CD4-positive, alpha-beta T cell treated with Interleukin-15 for 4 hours (primary cell): ENCODE data around the gene PI4KA.
"Not testable (repeated sequence)": the region's sequence is repeated elsewhere in the genome, so short reads cannot be mapped to it uniquely, and the experiment has no call there.

Source experiments
- DNase-seq: peaks from one replicate; pipeline ENCODE4 v3.0.0-alpha.2; 2020; ENCODE audit warnings: low spot score

Gene PI4KA

DNA sequence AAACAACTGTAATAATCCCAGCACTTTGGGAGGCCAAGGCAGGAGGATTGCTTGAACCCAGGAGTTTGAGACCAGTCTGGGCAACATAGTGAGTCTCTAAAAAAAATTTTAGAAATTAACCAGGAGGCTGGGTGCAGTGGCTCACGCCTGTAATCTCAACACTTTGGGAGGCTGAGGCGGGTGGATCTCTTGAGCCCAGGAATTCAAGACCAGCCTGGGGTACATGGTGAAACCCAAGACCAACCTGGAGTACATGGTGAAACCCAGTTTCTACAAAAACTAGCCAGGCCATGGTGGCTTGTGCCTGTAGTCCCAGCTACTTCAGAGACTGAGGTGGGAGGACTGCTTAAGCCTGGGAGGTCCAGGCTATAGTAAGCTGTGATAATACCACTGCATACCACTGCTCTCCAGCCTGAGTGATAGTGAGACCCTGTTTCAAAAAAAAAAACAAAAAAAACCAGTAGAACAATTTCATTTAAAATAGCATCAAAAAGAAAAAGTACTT lies 11.2 kb downstream of the PI4KA start:
- no peak for DNase-seq

DNA sequence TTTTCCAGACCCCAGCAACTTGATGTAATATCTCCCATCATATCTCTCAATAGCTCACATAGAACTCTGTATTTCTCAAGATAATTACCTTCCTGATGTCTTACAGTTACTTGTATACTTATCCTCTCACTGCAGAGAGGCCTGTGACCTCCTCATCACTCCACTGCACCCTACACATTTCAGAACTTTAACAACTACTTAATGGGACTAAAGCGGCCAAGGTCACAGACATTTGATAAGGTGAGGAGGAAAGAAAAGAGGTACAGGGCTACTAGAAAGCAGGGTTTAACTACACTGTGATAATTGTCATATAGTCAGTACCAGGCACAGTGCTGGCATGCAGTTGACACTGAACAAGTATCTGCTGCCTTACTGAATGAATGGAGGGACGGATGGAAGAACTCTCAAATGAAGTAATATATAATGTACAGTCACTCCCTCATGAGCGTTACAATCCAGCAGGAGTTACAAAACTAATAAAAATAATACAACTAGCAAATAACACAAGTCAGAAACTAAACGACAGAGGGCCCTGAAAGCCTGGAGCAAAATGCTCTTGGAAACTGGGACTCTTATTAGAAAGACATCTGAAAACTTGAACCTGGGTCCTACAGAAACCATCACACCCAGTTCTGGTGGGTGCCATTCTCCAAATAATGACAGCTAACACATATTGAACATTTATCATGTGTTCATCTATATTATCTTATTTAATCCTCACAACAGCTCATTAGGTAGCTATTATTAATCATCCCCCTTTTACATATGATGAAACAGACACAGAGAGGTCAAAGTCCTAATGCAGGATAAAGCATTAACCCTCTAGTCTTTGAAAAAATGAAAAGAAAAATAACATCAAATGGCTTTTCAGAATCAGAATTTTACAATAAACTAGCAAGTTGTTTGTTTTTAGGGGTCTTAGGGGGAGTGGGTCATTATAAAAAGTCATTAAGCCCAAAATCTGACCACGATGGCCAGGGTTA lies 14.3 kb downstream of the PI4KA start:
- no peak for DNase-seq

DNA sequence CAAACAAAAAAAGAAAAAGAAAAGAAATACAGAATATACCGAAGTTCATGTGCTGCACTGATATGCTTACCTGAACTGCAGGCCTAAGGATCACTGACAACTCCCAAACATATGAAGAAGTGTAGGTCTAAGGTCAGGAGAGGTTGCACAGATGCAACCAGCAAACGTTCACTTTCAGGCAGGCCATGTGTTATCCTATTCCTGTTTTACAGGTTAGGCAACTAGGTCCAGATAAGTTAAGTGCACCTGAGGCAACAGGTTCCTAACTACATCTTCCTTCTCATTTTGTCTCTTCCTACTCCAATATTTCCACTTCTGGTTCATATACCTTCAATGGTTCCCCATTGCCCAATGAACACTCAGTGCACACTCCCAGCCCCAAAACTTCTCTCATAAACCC lies 15.1 kb downstream of the PI4KA start:
- DNase-seq, result no peak

DNA sequence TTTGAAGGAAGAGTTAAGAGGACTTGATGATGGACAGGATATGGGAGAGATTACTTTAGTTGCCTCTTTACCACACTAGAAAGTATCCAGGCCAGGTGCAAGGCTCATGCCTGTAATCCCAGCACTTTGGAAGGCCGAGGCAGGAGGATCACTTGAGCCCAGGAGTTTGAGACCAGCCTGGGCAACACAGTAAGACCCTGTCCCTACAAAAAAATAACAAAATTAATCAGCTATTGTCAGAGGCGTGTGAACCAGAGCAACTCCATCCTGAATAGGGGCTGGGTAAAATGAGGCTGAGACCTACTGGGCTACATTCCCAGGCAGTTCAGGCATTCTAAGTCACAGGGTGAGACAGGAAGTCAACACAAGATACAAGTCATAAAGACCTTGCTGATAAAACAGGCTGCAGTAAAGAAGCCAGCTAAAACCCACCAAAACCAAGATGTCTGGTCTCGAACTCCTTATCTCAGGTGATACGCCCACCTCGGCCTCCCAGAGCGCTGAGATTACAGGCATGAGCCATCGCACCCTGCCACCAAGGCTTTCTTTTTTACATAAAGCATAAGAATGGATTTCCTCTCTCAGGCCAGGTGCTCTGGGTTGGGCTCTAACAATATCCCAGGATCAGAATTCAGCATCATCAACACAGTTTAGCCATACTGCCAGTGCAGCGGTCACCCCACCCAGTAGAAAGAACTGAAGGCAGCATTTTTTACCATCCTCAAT lies 17.8 kb downstream of the PI4KA start:
- DNase-seq, result no peak

DNA sequence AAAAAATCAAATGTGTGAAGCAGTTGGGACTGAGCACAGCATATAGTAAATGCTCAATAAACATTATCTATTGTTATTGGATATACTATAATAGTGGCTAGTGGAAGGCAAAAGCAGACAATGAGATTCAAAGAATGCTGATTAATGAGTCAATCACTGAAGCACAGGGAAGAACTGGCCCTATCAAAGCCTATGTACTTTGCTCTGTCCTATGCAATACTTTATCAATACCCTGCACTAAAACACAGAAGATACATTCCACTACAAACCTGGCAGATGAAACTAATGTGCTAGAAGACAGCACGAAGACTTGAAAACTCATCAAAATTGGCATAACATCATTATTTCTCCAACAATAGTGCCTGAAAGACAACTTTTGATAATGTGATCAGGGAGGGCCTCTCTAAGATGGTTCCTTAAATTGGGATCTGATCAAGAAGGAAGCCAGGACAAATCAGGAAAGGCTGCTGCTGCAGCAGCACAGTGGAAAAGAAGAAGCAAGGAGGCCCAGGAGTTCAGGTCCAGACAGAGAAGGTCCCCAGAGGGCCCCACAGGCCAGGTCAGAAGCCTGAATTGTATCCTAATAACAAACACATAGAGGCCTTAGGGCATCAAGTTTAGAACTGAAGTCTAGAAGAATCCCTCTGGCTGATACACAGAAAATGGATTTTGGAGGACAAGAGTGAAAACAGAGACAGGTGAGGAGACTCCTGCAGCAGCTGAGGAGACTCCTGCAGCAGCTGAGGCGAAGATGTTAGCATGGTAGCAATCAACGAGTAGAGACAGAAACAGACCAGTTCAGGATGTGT lies 18.6 kb downstream of the PI4KA start:
- no peak for DNase-seq

DNA sequence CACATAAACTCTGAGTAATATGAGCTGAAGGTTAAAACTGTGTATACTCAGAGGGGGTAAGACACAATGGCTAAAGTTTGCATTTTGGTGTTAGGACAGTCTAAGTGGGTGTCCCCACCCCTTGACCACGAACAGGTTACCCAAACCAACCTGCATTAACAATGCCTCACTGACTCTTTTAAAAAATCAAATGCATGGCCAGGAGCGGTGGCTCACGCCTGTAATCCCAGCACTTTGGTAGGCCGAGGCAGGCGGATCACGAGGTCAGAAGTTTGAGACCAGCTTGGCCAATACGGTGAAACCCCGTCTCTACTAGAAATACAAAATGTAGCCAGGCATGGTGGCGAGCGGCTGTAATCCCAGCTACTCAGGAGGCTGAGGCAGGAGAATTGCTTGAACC lies 19.3 kb downstream of the PI4KA start:
- not testable (repeated sequence) for DNase-seq

DNA sequence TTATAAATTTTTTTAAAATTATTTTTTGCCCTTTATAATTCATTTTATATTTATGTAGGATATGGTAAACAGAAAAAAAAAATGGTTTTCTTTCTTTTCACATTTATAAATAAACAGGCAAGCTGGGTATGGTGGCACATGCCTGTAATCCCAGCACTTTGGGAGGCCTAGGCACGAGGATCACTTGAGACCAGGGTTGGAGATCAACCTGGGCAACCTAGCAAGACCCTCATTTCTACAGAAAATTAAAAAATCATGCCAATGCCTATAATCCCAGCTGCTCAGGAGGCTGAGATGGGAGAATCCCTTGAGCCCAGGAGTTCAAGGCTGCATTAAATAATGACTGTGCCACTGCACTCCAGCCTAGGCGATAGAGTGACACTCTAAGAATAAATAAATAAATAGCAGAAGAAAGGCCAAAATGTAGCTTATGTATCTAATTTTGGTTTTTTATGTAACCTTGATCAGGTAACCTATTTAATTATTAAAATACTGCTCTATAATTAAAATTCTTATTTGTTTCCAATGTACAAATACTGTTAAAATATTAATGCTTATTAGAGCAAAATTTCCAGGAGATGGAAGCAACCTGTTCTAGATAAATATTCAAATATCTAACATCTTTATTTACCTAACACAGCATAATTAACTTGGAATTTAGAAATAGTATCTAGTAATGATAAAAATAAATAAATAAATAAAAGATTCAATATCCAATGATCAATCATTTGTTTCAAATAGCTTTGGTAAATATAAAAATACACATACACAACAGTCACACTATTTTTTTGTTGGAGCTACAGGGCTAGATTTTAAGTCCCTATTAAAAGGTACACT lies 21.4 kb downstream of the PI4KA start:
- no peak for DNase-seq

DNA sequence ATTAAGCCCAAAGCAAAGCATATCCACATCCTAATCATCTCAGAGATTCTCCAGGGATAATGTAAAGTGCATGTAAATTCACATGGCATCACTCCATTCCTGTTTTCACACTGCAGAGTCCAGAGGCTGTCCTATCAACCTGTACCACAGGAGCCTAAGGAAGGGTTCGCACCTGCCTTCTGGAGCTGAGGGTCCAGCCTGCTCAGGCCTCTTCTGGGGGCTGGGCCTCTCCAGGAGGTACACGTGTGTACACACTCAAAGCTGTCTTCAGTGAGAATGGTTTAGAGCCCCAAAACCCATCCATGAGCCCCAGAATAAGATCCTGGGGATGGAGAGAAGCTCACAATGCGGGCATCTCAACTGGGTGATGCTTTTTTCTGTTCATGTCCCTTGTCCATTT lies 23.9 kb downstream of the PI4KA start:
- no peak for DNase-seq

DNA sequence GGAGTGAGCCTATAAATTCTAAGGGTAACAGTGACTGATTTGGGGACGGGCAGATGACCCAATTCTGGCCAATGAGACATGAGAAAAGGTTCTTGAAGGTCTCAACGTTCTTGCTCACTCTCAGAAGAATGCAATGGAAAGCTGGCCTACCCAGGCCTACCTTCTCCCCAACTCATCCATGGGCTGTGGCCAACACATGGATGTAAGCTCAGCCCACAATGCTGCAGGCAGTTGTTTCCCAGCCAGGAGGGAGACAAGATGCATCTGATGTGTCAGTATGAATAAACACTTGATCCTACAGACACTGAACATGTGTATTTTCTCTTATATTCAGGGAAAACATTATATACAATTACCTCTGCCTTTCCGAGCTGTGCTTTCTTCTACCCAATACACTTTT lies 24.4 kb downstream of the PI4KA start:
- no peak for DNase-seq

DNA sequence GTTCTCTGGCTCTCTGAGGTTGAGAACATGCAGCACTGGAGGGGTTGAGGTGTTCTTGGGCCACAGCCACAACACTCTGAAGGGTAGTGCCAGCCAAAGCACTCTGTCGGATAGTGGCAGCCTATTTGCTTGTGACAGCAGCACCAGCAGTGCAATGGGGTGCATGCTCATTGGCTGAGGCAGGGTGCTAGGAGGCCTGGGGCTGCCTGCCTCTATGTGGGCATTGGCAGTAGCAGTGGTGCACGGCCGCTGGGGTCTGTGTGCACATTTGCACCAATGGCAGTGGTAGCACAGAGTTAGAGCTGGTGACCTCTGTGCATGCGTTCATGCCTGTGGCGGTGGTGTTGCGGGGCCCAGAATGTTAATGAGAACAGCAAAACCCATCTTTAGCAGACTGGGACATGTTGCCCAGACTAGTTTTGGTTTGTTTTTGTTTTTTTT lies 25.4 kb downstream of the PI4KA start:
- no peak for DNase-seq

DNA sequence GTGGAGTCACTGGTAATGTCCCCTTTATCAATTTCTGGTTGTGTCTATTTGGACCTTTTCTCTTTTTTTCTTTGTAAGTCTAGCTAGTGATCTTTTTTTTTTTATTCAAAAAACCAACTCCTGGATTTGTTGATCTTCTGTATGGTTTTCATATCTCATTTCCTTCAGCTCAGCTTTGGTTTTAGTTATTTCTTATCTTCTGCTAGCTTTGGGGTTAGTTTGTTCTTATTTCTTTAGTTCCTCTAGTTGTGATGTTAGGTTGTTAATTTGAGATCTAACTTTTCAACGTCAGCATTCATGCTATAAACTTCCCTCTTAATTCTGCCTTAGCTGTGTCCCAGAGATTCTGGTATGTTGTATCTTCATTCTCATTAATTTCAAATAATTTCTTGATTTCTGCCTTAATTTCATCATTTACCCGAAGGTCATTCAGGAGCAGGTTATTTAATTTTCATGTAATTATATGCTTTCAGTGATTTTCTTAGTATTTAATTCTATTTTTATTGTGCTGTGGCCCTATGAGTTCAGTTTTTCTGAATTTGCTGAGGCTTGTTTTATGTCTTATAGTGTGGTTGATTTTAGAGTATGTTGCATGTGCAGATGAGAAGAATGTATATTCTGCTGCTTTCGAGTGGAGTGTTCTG lies 29.0 kb downstream of the PI4KA start:
- DNase-seq, result no peak

DNA sequence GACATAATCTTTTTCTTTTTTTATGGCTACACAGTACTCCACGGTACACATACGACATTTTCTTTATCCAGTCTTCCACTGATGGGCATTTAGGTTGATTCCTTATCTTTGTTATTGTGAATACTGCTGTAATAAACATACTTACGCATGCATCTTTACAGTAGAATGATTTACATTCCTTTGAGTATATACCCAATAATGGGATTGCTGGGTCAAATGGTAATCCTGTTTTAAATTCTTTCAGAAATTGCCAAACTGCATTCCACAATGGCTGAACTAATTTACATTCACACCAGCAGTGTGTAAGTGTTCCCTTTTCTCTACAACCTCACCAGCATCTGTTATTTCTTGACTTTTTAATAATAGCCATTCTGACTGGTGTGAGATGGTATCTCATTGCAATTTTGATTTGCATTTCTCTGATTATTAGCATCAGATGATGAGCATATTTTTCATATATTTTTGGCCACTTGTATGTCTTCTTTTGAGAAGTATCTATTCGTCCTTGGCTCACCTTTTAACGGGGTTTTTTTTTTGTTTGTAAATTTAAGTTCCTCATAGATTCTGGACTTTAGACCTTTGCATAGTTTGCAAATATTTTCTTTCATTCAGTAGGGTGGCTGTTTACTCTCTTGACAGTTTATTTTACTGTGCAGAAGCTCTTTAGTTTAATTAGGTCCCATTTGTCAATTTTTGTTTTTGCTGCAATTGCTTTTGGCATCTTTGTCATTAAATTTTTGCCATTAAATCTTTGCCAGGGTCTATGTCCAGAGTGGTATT lies 32.0 kb downstream of the PI4KA start:
- DNase-seq, result not testable (repeated sequence)

DNA sequence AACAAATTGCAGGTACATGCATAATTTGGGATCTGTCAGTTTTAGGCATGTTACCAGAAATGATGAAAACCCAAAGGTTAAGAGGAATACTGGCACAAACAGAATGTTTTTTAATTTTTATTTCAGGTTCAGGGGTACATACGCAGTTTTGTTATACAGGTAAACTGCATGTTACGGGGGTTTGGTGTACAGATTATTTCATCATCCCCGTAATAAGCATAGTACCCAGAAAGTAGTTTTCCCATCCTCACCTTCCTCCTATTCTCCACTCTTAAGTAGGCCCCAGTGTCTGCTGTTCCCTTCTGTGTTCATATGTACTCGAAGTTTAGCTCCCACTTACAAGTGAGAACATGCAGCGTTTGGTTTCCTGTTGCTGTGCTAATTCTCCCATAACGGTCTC lies 33.0 kb downstream of the PI4KA start:
- DNase-seq, result no peak

DNA sequence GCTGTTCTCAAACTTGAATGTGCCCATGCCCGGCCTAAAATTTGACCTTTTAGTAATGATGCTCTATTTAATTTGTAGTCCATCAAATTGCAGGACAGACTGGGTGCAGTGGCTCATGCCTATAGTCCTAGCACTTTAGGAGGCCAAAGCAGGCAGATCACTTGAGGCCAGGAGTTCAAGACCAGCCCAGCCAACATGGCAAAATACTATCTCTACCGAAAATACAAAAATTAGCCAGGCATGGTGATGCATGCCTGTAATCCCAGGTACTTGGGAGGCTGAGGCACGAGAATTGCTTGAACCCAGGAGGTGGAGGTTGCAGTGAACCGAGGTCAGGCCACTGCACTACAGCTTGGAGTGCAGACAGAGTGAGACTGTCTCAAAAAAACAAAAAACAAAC lies 33.4 kb downstream of the PI4KA start:
- not testable (repeated sequence) for DNase-seq

DNA sequence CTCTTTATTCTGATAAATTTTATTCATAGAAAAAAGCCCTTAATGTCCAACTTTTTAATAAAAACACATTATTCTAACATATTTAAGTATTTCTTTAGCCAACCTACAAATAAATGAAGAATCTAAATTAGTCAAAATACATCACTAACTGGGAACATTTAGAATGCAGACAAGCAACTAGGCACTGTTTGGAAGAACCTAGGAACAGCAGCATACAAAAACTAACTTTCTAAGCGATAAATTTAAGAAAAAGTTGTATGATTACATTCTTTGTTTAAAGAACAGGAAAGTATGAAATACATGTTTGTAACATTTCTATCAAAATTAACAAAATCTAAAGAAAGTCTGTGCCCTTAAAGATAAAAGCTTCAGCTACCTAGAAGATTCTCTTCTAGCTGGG lies 35.3 kb downstream of the PI4KA start:
- no peak for DNase-seq

DNA sequence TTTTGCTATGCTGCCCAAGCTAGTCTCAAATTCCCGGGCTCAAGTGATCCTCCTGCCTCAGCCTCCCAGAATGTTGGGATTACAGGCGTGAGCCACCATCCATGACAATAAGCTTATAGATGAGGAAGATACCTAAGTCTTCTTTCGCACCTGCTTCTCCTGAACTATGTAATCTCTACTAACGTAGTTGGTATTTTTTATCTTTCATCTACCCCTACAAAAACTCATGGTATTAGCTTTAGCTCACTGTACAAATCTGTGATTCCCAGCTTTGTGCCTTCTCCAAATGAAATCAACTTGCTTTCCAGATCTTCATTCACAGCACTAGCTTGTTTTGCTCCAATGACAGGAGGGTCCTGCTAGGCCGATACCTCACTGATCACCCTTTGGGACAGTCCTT lies 36.4 kb downstream of the PI4KA start:
- DNase-seq, result no peak

DNA sequence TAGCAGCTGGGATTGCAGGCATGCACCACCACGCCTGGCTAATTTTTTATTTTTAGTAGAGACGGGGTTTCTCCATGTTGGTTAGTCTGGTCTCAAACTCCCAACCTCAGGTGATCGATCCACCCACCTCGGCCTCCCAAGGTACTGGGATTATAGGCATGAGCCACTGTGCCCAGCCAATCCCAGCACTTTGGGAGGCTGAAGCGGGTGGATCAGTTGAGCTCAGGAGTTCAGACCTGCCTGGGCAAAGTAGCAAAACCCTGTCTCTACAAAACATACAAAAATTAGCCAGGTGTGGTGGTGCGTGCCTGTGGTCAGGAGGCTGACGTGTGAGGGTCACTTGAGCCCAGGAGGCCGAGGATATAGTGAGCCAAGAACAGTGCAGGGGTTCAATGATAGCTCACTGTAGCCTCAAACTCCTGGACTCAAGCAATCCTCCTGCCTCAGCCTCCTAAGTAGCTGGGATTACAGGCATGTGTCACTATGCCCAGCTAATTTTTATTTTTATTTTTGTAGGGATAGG lies 36.8 kb downstream of the PI4KA start:
- DNase-seq, result not testable (repeated sequence)

DNA sequence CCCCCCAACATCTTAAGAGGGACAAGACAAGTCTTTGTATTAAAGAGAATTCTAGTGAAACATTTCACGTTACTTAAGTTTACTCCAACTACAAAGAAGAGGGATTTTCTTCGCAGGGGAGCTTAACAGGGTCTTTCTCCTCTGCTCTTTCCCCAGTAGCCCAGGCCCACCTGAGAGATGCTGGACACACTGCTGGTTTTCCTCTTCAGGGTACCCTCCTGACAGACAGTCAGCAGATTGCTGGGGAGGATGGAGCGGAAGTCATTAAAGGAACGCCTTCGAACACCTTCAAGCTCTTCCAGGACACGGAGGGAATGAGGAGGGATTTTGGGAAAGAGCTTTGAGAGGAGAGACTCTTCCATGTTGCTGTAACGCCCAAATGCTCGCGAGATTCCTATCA lies 39.1 kb downstream of the PI4KA start:
- DNase-seq, result no peak

DNA sequence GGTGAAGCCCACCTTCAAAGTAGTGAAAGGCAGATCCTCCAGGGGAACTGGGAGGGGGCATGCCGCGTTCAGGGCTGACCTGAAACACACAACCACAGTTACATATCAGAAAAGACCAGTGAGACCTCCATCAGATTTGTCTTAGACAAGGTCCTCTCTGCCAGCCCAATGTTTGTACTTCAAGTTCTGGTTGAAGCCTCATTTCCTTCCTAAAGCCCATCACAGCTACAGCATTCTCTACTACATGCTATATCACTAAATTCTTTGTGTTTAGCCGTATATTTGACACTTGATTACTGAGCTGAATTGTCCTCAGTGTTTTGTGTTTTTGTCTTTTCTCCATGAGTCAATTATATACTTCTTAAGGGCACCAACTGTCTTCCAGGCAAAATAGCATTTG lies 40.1 kb downstream of the PI4KA start:
- no peak for DNase-seq

DNA sequence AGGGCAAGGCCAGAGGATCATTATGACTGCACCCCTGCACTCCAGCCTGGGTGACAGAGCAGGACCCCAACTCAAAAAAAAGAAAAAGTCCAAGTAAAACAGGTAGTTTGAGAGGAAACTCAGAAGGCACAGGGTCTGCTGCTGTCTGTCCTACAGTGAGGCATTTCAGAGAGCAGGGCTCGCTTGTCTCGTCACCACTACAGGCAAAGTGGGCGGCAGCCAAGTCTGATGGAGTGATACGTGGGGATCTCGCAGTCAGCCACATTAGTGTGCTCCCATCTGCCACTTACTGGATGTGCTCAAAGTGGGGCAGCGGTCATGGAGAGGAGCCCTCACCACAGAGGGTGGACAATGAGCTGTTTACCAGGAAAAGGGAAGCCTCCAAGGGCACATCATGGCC lies 42.1 kb downstream of the PI4KA start:
- DNase-seq, result no peak
